Osteoblast (primary cell): Measurements from ENCODE around the gene SNCAIP. TPM values are rescaled to one million over a fixed set of nuclear protein-coding genes. Genes with fewer than 3 reads are reported as not detected.

Source experiments
- DNase-seq: peaks from one replicate; pipeline ENCODE4 v3.0.0; 2011; ENCODE audit warnings: low spot score, mixed read lengths; ENCODE audit not compliant: insufficient read length; ENCODE audit errors: missing footprints
- H2AFZ ChIP-seq: 2 replicates; pipeline ENCODE4 v1.6.0; 2011; ENCODE audit warnings: mild to moderate bottlenecking, low read length
- H3K27ac ChIP-seq: 2 replicates; pipeline ENCODE4 v1.5.1; 2011; ENCODE audit warnings: mild to moderate bottlenecking, low read depth, low read length, moderate library complexity
- H3K27me3 ChIP-seq: 2 replicates; pipeline ENCODE4 v1.6.0; 2012; ENCODE audit warnings: mild to moderate bottlenecking, control low read depth, inconsistent platforms, low read length, moderate library complexity; ENCODE audit not compliant: insufficient read depth
- H3K36me3 ChIP-seq: 2 replicates; pipeline ENCODE4 v1.5.1; 2011; ENCODE audit warnings: mild to moderate bottlenecking, low read length, control low read depth, moderate library complexity; ENCODE audit not compliant: insufficient read depth
- H3K4me1 ChIP-seq: 2 replicates; pipeline ENCODE4 v1.5.1; 2011; ENCODE audit warnings: mild to moderate bottlenecking, low read length, control low read depth, moderate library complexity; ENCODE audit not compliant: insufficient read depth
- H3K4me2 ChIP-seq: 2 replicates; pipeline ENCODE4 v1.6.0; 2011; ENCODE audit warnings: mild to moderate bottlenecking, low read length; ENCODE audit not compliant: insufficient read depth
- H3K4me3 ChIP-seq: fragments of 200-600 bp; sonication (generic); 3 replicates; pipeline ENCODE4 v1.5.1; 2012; ENCODE audit warnings: mild to moderate bottlenecking, low read length, inconsistent platforms; ENCODE audit not compliant: insufficient read depth
- H3K79me2 ChIP-seq: 2 replicates; pipeline ENCODE4 v1.6.0; 2012; ENCODE audit warnings: mild to moderate bottlenecking, low read length, control low read depth, inconsistent platforms; ENCODE audit not compliant: insufficient read depth
- H3K9me3 ChIP-seq: 2 replicates; pipeline ENCODE4 v1.5.1; 2011; ENCODE audit warnings: low read depth, low read length, control low read depth
- H4K20me1 ChIP-seq: 2 replicates; pipeline ENCODE4 v1.6.0; 2012; ENCODE audit warnings: mild to moderate bottlenecking, low read length, control low read depth; ENCODE audit not compliant: insufficient read depth
- CTCF ChIP-seq: IDR thresholded peaks from 2 replicates; pipeline ENCODE4 v1.5.1; 2011; ENCODE audit warnings: mild to moderate bottlenecking, low read depth, low read length, moderate library complexity; ENCODE audit errors: extremely low read depth
- total RNA-seq: library from RNA; depleted of rRNA; stranded (reverse); fragments of >200 nt; gene quantifications from 2 replicates; pipeline ENCODE4 v1.2.3, GENCODE V29; 2012

Gene SNCAIP
- total RNA-seq, 1 donor: 6.2 TPM

- no peak overlapping the region for H2AFZ ChIP-seq
- H3K27me3 ChIP-seq: no peaks in the 10 kb centered on the region
- TF ChIP-seq CTCF: peak; percentile 23
- H3K9me3 ChIP-seq: no peaks in the 10 kb centered on the region
- no peak overlapping the region for H3K4me3 ChIP-seq
- no peak overlapping the region for H3K4me2 ChIP-seq
- H4K20me1 ChIP-seq: no peaks in the 10 kb centered on the region
- H3K79me2 ChIP-seq: no peaks in the 10 kb centered on the region
- no peaks in the 10 kb centered on the region for H3K36me3 ChIP-seq
- no peaks in the 10 kb centered on the region for H3K4me1 ChIP-seq
- H3K27ac ChIP-seq: no peak overlapping the region
- DNase-seq: no peak
These were observed 156.5 kb downstream of the SNCAIP start for GRCh38 chr5:122468351-122469116.

GRCh38 chr5:122469384-122469919, 157.4 kb downstream of the SNCAIP start:
- Histone ChIP-seq H3K79me2 (no peaks in the 10 kb centered on the region), H3K27ac (no peak overlapping the region), H3K27me3 (no peaks in the 10 kb centered on the region)

GRCh38 chr5:122470365-122470764, 158.3 kb downstream of the SNCAIP start:
- Histone ChIP-seq H3K4me1 (no peaks in the 10 kb centered on the region), H3K79me2 (no peaks in the 10 kb centered on the region), H3K4me3 (no peak overlapping the region), H2AFZ (no peak overlapping the region), H4K20me1 (no peaks in the 10 kb centered on the region), H3K9me3 (no peaks in the 10 kb centered on the region), H3K4me2 (no peak overlapping the region), H3K36me3 (no peaks in the 10 kb centered on the region), H3K27ac (no peak overlapping the region), H3K27me3 (no peaks in the 10 kb centered on the region)
- TF ChIP-seq CTCF: no peak
- DNase-seq: no peak

More at GRCh38 chr5:122469384-122469919, 157.4 kb downstream of the SNCAIP start:
- Histone ChIP-seq H3K4me3 (no peak overlapping the region), H3K36me3 (no peaks in the 10 kb centered on the region), H3K9me3 (no peaks in the 10 kb centered on the region), H3K4me1 (no peaks in the 10 kb centered on the region), H3K4me2 (no peak overlapping the region), H4K20me1 (no peaks in the 10 kb centered on the region), H2AFZ (no peak overlapping the region)
- TF ChIP-seq CTCF: no peak
- DNase-seq: no peak

- no peak for DNase-seq
- Histone ChIP-seq H3K4me3 (no peak overlapping the region), H3K27me3 (no peaks in the 10 kb centered on the region), H3K79me2 (no peaks in the 10 kb centered on the region), H3K27ac (no peak overlapping the region), H3K36me3 (no peaks in the 10 kb centered on the region), H3K4me2 (no peak overlapping the region), H2AFZ (no peak overlapping the region), H4K20me1 (no peaks in the 10 kb centered on the region), H3K9me3 (no peaks in the 10 kb centered on the region), H3K4me1 (no peaks in the 10 kb centered on the region)
- TF ChIP-seq CTCF: no peak
These were observed 159.2 kb downstream of the SNCAIP start for GRCh38 chr5:122471031-122471751.
